Lower leg skin (tissue), 3 donors: ENCODE data around the gene TIMM17A.

Experiments
- POLR2A ChIP-seq, 2 donors: fragments of 450-650 bp; IDR thresholded peaks; one replicate each; pipeline ENCODE4 v1.6.1; 2016 to 2017; ENCODE audit warnings: antibody characterized with exemption in 2 of 2, mild to moderate bottlenecking in 1 of 2, moderate library complexity in 1 of 2
- TF ChIP-seq, protein P1 (sequence below), 3 donors: fragments of 450-650 bp; IDR thresholded peaks; one replicate each; pipeline ENCODE4 v1.5.1; 2016; ENCODE audit warnings: antibody characterized with exemption in 3 of 3, mild to moderate bottlenecking in 3 of 3, moderate library complexity in 2 of 3

DNA sequence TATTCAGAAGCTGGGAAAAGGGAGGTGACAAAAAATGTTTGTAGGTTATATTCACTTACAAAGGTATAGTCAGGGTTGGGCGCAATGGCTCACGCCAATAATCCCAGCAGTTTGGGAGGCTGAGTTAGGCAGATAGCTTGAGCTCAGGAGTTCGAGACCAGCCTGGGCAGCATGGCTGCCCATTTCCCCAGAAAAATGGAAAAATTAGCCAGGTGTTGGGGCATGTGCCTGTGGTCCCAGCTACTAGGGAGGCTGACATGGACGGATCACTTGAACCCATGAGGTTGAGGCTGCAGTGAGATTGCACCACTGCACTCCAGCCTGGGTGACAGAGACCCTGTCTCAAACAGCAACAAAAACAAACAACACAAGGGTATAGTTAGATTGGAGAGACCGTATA is 3.0 kb downstream of the TIMM17A start:
- TF ChIP-seq, protein P1, sequence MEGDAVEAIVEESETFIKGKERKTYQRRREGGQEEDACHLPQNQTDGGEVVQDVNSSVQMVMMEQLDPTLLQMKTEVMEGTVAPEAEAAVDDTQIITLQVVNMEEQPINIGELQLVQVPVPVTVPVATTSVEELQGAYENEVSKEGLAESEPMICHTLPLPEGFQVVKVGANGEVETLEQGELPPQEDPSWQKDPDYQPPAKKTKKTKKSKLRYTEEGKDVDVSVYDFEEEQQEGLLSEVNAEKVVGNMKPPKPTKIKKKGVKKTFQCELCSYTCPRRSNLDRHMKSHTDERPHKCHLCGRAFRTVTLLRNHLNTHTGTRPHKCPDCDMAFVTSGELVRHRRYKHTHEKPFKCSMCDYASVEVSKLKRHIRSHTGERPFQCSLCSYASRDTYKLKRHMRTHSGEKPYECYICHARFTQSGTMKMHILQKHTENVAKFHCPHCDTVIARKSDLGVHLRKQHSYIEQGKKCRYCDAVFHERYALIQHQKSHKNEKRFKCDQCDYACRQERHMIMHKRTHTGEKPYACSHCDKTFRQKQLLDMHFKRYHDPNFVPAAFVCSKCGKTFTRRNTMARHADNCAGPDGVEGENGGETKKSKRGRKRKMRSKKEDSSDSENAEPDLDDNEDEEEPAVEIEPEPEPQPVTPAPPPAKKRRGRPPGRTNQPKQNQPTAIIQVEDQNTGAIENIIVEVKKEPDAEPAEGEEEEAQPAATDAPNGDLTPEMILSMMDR (IDR thresholded peaks at IDR 0.05): no peak
- no peak for TF ChIP-seq POLR2A (IDR thresholded peaks at IDR 0.05)
